Naive B cell (primary cell): Measurements from ENCODE around the gene ITGA2. TPM values are rescaled to one million over a fixed set of nuclear protein-coding genes. Genes with fewer than 3 reads are reported as not detected.
A peak's percentile ranks its signal among the peaks of the same experiment; 100 is the strongest.

Experiments
- ATAC-seq, 2 donors: fragments of 150-1000 bp; cut with Tn5 transposase; 2 replicates each; pipeline ENCODE4 v1.10.0; 2021; ENCODE audit warnings: low read depth in 2 of 2, mild to moderate bottlenecking in 2 of 2, moderate library complexity in 2 of 2
- DNase-seq: peaks from one replicate; pipeline ENCODE4 v3.0.0; 2022
- H3K27ac Mint-ChIP-seq, 6 donors: one replicate each; pipeline ENCODE4 v1.8.0; 2020 to 2022; ENCODE audit warnings: mild to moderate bottlenecking in 6 of 6, mixed read lengths in 6 of 6, moderate library complexity in 5 of 6, inconsistent platforms in 2 of 6
- H3K27me3 Mint-ChIP-seq, 3 donors: one replicate each; pipeline ENCODE4 v1.8.0; 2021 to 2022; ENCODE audit warnings: mixed read lengths in 3 of 3, mild to moderate bottlenecking in 1 of 3
- H3K36me3 Mint-ChIP-seq, 2 donors: one replicate each; pipeline ENCODE4 v1.8.0; 2020 to 2022; ENCODE audit warnings: mixed read lengths in 2 of 2, inconsistent platforms in 1 of 2, mild to moderate bottlenecking in 1 of 2
- H3K4me1 Mint-ChIP-seq, 3 donors: one replicate each; pipeline ENCODE4 v1.8.0; 2020 to 2022; ENCODE audit warnings: mixed read lengths in 3 of 3, inconsistent platforms in 1 of 3, mild to moderate bottlenecking in 1 of 3, moderate library complexity in 1 of 3
- H3K4me3 Mint-ChIP-seq, 8 donors: one replicate each; pipeline ENCODE4 v1.8.0; 2020 to 2022; ENCODE audit warnings: mild to moderate bottlenecking in 8 of 8, mixed read lengths in 8 of 8, moderate library complexity in 8 of 8, inconsistent platforms in 2 of 8
- H3K9me3 Mint-ChIP-seq, 7 donors: one replicate each; pipeline ENCODE4 v1.8.0; 2020 to 2022; ENCODE audit warnings: mixed read lengths in 7 of 7, mild to moderate bottlenecking in 5 of 7, inconsistent platforms in 2 of 7, moderate library complexity in 1 of 7
- polyA plus RNA-seq, 6 donors: library from polyadenylated mRNA; unstranded; fragments of 300-500 nt; fragmentation: Illumina TruSeq; gene quantifications; one replicate each; pipeline ENCODE4 v1.2.3, GENCODE V29; 2021; ENCODE audit warnings: low read depth in 6 of 6

The ITGA2 gene
- under 1 TPM in 2 of 6 donors, not detected in 4; 0.03 to 0.10 TPM for polyA plus RNA-seq

GRCh38 chr5:52989025-52989780, at the start of gene ITGA2:
ITGA2 (plus strand) TSS chr5:52989352; CDS start chr5:52989469, 117 bp downstream.
- DNase-seq (peak; percentile 5), ATAC-seq (peak; percentile 37 to 43)
- peaks cover 50 to 63% (median 59%) of the 10 kb centered on the region in 3 donors for H3K27me3 Mint-ChIP-seq
- peak within 1 kb of the TSS in 1 of 6 donors; percentile 7 for H3K27ac Mint-ChIP-seq
- H3K4me1 Mint-ChIP-seq, result peaks cover 4 to 16% (median 14%) of the 10 kb centered on the region in 3 donors
- H3K4me3 Mint-ChIP-seq, result peak within 1 kb of the TSS; percentile 37 to 83 (median 73)
- H3K36me3 Mint-ChIP-seq, result no peaks in the 10 kb centered on the region
- H3K9me3 Mint-ChIP-seq, result peaks cover 0 to 1% (median 0%) of the 10 kb centered on the region in 7 donors

GRCh38 chr5:52943285-52943684, 45.9 kb upstream of the ITGA2 start:
- H3K4me1 Mint-ChIP-seq, result peaks cover under 1 to 1% (median 1%) of the 10 kb centered on the region in 3 donors
- H3K27ac Mint-ChIP-seq, result no peak overlapping the region
- DNase-seq (no peak), ATAC-seq (no peak)
- H3K9me3 Mint-ChIP-seq, result no peaks in the 10 kb centered on the region
- H3K27me3 Mint-ChIP-seq, result peaks cover 0 to 14% (median 6%) of the 10 kb centered on the region in 3 donors
- no peak overlapping the region for H3K4me3 Mint-ChIP-seq
- H3K36me3 Mint-ChIP-seq, result no peaks in the 10 kb centered on the region

DNA sequence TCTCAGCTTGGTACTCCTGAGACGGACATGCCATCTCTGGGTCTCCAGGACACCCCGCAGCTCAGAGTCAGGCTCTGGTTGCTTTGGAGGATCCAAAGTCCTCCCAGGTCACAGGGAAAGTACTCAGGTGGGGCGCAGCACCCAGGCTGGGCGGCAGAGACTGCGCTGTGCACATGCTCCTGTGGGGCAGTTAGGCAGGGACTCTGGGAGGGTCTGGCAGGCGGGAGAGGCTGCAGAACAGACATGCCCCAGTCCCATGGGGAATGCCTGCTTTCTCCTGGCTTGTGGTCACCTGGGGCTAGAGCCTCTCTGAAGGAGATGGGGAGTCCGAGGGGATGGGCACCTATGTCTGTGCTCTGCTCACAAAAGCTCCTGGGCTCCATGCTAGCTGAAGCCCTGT, 45.3 kb upstream of the ITGA2 start:
- Mint-ChIP-seq H3K36me3 (no peaks in the 10 kb centered on the region), H3K4me3 (no peak overlapping the region), H3K4me1 (peaks cover 5 to 6% (median 6%) of the 10 kb centered on the region in 3 donors), H3K9me3 (no peaks in the 10 kb centered on the region), H3K27me3 (peaks cover 0 to 14% (median 6%) of the 10 kb centered on the region in 3 donors), H3K27ac (no peak overlapping the region)
- ATAC-seq (no peak), DNase-seq (no peak)

- Mint-ChIP-seq H3K27me3 (peaks cover 0 to 14% (median 6%) of the 10 kb centered on the region in 3 donors), H3K9me3 (no peaks in the 10 kb centered on the region), H3K27ac (peak overlapping the region in 1 of 6 donors; percentile 48), H3K4me3 (peak overlapping the region; percentile 12 to 82 (median 51)), H3K36me3 (no peaks in the 10 kb centered on the region), H3K4me1 (peaks cover 5 to 6% (median 6%) of the 10 kb centered on the region in 3 donors)
- no peak for DNase-seq
- ATAC-seq, result no peak
These were observed 44.1 kb upstream of the ITGA2 start for GRCh38 chr5:52945040-52945439.

- Mint-ChIP-seq H3K27me3 (peaks cover 0 to 7% (median 6%) of the 10 kb centered on the region in 3 donors), H3K4me1 (peaks cover 5 to 6% (median 6%) of the 10 kb centered on the region in 3 donors), H3K36me3 (no peaks in the 10 kb centered on the region), H3K27ac (no peak overlapping the region), H3K4me3 (no peak overlapping the region), H3K9me3 (no peaks in the 10 kb centered on the region)
- DNase-seq (no peak), ATAC-seq (no peak)
These were observed 41.9 kb upstream of the ITGA2 start for GRCh38 chr5:52947208-52947607.

DNA sequence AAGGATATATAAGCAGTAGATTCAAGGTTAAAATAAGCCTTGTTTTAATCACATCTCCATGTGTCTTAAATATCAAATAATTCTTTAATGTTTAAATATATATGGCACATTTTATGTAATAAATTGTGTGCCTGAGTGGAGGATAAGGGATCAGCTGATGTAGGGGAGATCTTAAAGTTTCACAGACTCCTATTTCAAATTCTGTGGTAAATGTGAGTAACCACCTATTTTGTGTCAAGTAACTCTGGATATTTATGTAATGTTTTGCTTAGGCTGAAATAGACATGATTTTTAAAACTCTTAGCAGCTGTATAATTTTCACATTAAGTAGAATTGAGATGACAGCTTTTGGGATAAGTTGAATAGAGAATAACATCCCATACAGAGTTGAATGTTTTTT, 41.3 kb upstream of the ITGA2 start:
- H3K27me3 Mint-ChIP-seq, result peaks cover 0 to 7% (median 6%) of the 10 kb centered on the region in 3 donors
- DNase-seq, result no peak
- no peaks in the 10 kb centered on the region for H3K9me3 Mint-ChIP-seq
- ATAC-seq, result no peak
- no peaks in the 10 kb centered on the region for H3K36me3 Mint-ChIP-seq
- no peak overlapping the region for H3K27ac Mint-ChIP-seq
- H3K4me3 Mint-ChIP-seq, result no peak overlapping the region
- peaks cover 5 to 6% (median 6%) of the 10 kb centered on the region in 3 donors for H3K4me1 Mint-ChIP-seq

- peak; percentile 90 to 91 for ATAC-seq
- H3K27me3 Mint-ChIP-seq, result peaks cover 0 to under 1% (median 0%) of the 10 kb centered on the region in 3 donors
- H3K36me3 Mint-ChIP-seq, result no peaks in the 10 kb centered on the region
- DNase-seq, result peak; percentile 33
- H3K9me3 Mint-ChIP-seq, result no peaks in the 10 kb centered on the region
- H3K4me1 Mint-ChIP-seq, result peaks cover 5 to 6% (median 6%) of the 10 kb centered on the region in 3 donors
- H3K27ac Mint-ChIP-seq, result no peak overlapping the region
- H3K4me3 Mint-ChIP-seq, result no peak overlapping the region
These were observed 40.6 kb upstream of the ITGA2 start for GRCh38 chr5:52948418-52949076.

DNA sequence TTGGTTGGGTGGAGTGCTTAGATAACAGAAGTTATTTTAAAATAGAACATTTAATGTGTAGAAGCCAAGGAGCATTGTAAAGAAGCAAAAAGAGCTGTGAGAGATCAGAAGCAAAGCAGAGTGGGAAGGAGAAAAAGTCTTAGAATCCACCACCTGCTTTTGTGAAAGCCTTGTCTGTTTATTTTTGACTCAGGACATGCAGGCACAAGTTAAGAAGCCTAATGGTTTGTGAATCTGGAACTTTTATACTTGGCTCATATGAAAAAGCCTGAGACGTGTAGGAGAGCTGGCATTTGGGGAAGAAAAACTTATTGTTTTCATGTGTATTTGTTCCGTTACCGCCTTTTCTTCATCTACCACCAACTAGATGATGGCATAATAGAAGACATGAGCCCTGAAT, 38.5 kb upstream of the ITGA2 start:
- Mint-ChIP-seq H3K4me3 (no peak overlapping the region), H3K9me3 (no peaks in the 10 kb centered on the region), H3K27me3 (no peaks in the 10 kb centered on the region), H3K36me3 (no peaks in the 10 kb centered on the region), H3K4me1 (peaks cover 4 to 6% (median 6%) of the 10 kb centered on the region in 3 donors), H3K27ac (no peak overlapping the region)
- ATAC-seq (no peak), DNase-seq (no peak)

DNA sequence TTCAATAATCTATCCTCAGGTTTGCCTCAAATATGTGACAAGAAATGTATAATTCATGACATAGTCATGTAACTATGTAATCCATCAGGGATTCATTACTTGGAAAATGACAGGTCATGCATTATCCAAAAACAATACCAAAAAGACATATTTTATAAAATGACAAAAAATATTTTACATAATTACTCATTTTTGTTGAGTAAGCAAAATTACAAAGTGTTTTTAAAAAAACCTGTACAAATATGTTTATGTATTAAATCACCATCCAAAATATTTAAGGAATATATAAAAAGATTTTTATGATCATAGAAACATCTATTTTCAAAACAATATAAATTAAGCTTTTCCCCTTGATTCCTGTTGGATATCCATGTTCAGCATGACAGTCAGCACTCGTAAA, 36.7 kb upstream of the ITGA2 start:
- Mint-ChIP-seq H3K4me1 (peaks cover 4 to 6% (median 6%) of the 10 kb centered on the region in 3 donors), H3K9me3 (no peaks in the 10 kb centered on the region), H3K27ac (no peak overlapping the region), H3K4me3 (no peak overlapping the region), H3K36me3 (no peaks in the 10 kb centered on the region), H3K27me3 (no peaks in the 10 kb centered on the region)
- ATAC-seq (no peak), DNase-seq (no peak)

DNA sequence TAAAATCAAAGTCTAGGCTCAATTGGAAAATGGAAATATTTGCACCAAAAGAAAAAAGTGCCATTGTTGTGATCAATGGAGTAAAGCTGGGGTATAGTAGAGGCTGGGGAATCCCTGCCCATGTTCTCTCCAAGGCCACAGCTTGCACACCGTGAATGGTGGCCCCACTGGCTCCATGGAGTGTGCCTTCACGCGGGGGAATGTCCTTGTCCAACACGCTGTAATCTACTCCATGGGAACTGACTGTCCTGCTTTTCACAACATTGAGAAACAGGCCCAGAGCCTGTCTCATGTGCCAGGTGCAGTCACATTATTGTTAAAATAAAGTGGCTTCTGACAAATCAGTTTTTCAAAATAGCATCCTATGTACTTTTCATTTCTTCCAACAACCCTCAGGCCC, 33.1 kb upstream of the ITGA2 start:
- H3K4me3 Mint-ChIP-seq, result no peak overlapping the region
- peak overlapping the region in 1 of 6 donors; percentile 32 for H3K27ac Mint-ChIP-seq
- DNase-seq (no peak), ATAC-seq (no peak)
- no peaks in the 10 kb centered on the region for H3K36me3 Mint-ChIP-seq
- no peaks in the 10 kb centered on the region for H3K4me1 Mint-ChIP-seq
- peaks cover 0 to 9% (median 0%) of the 10 kb centered on the region in 3 donors for H3K27me3 Mint-ChIP-seq
- H3K9me3 Mint-ChIP-seq, result peaks cover 0 to 8% (median 5%) of the 10 kb centered on the region in 7 donors

- no peaks in the 10 kb centered on the region for H3K4me1 Mint-ChIP-seq
- DNase-seq, result no peak
- H3K36me3 Mint-ChIP-seq, result no peaks in the 10 kb centered on the region
- H3K9me3 Mint-ChIP-seq, result peaks cover 3 to 8% (median 5%) of the 10 kb centered on the region in 7 donors
- H3K27ac Mint-ChIP-seq, result no peak overlapping the region
- peaks cover 0 to 9% (median 9%) of the 10 kb centered on the region in 3 donors for H3K27me3 Mint-ChIP-seq
- ATAC-seq, result no peak
- H3K4me3 Mint-ChIP-seq, result no peak overlapping the region
These were observed 32.0 kb upstream of the ITGA2 start for GRCh38 chr5:52956915-52957747.

- H3K36me3 Mint-ChIP-seq, result no peaks in the 10 kb centered on the region
- H3K4me1 Mint-ChIP-seq, result no peaks in the 10 kb centered on the region
- peaks cover 3 to 15% (median 8%) of the 10 kb centered on the region in 7 donors for H3K9me3 Mint-ChIP-seq
- no peak for ATAC-seq
- DNase-seq, result no peak
- no peak overlapping the region for H3K27ac Mint-ChIP-seq
- H3K4me3 Mint-ChIP-seq, result no peak overlapping the region
- H3K27me3 Mint-ChIP-seq, result peaks cover 5 to 18% (median 9%) of the 10 kb centered on the region in 3 donors
These were observed 27.9 kb upstream of the ITGA2 start for GRCh38 chr5:52961274-52961681.

DNA sequence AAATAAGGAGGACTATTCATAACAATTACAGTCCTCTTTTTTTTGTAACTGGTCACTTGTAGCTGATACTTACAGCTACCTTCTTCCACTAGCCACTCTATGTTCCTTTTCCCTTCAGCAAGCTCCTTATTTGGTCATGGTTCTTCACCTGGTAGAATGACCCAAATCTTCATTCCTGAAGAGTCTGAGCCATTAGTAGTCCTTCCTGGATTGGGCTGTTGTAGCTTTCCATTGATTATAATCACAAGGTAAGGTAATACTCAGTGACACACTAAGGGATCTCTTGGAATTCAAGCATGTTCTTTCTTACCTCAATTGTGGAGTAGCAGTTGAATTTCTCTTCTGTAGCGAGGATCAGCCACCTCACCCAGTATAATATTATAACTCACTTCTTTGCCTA, 25.5 kb upstream of the ITGA2 start:
- no peak for DNase-seq
- H3K9me3 Mint-ChIP-seq, result peaks cover 4 to 18% (median 10%) of the 10 kb centered on the region in 7 donors
- H3K4me3 Mint-ChIP-seq, result no peak overlapping the region
- H3K36me3 Mint-ChIP-seq, result peaks cover 0 to 3% of the 10 kb centered on the region in 2 donors
- no peak for ATAC-seq
- no peak overlapping the region for H3K27ac Mint-ChIP-seq
- H3K4me1 Mint-ChIP-seq, result no peaks in the 10 kb centered on the region
- H3K27me3 Mint-ChIP-seq, result peaks cover 5 to 18% (median 9%) of the 10 kb centered on the region in 3 donors
